GM12875 (cell line): Measurements from ENCODE around the gene CD164L2.
"Not testable (repeated sequence)": the region's sequence is repeated elsewhere in the genome, so short reads cannot be mapped to it uniquely, and the experiment has no call there.

Experiments
- H3K4me3 ChIP-seq: one replicate; pipeline ENCODE4 v1.5.1; 2011; ENCODE audit warnings: low read depth, low read length, control low read depth
- CTCF ChIP-seq: IDR thresholded peaks from 2 replicates; pipeline ENCODE4 v1.5.1; 2011; ENCODE audit warnings: low read depth, mild to moderate bottlenecking, control low read depth, inconsistent platforms, low read length, moderate library complexity, borderline replicate concordance; ENCODE audit not compliant: insufficient read depth

Gene CD164L2

GRCh38 chr1:27383039-27383605 lies at the start of gene CD164L2:
CD164L2 (minus strand) TSS chr1:27383333; CDS start chr1:27383239, 94 bp downstream.
- no peak for TF ChIP-seq CTCF
- no peak within 1 kb of the TSS for H3K4me3 ChIP-seq

- not testable (repeated sequence) for H3K4me3 ChIP-seq
These were observed 49.6 kb upstream of the CD164L2 start for GRCh38 chr1:27432725-27433124.

GRCh38 chr1:27431601-27431940 lies 48.4 kb upstream of the CD164L2 start:
- no peak overlapping the region for H3K4me3 ChIP-seq
- no peak for TF ChIP-seq CTCF

GRCh38 chr1:27430903-27431600 lies 47.9 kb upstream of the CD164L2 start:
- H3K4me3 ChIP-seq: no peak overlapping the region
- no peak for TF ChIP-seq CTCF

GRCh38 chr1:27429029-27429425 lies 45.9 kb upstream of the CD164L2 start:
- TF ChIP-seq CTCF: no peak

GRCh38 chr1:27428316-27429028 lies 45.3 kb upstream of the CD164L2 start:
- peak overlapping the region; percentile 19 for H3K4me3 ChIP-seq
- no peak for TF ChIP-seq CTCF

More at GRCh38 chr1:27429029-27429425, 45.9 kb upstream of the CD164L2 start:
- H3K4me3 ChIP-seq: peak overlapping the region; percentile 19

- H3K4me3 ChIP-seq: no peak overlapping the region
These were observed 44.7 kb upstream of the CD164L2 start for GRCh38 chr1:27427816-27428315.

More at GRCh38 chr1:27427816-27428315, 44.7 kb upstream of the CD164L2 start:
- TF ChIP-seq CTCF: no peak
